SK-N-SH (cell line): ENCODE results near the gene NRP2. TPM values are rescaled to one million over a fixed set of nuclear protein-coding genes. Genes with fewer than 3 reads are reported as not detected.

Source experiments
- CTCF ChIA-PET: fragments of 300-600, 350-600 bp; formaldehyde crosslinking; extraction: SDS; loops from one replicate; lab custom pipeline; 2021; lab: Yijun Ruan, JAX
- POLR2A ChIA-PET: fragments of 350-600 bp; sonication (Branson Sonifier 250); formaldehyde crosslinking; extraction: SDS; loops from one replicate; lab custom pipeline; 2020; ENCODE audit warnings: antibody characterized with exemption, inconsistent platforms; lab: Yijun Ruan, JAX
- DNase-seq: peaks from one replicate; pipeline ENCODE4 v3.0.0; 2012
- H2AFZ ChIP-seq: fragments of 200-600 bp; sonication (generic); 2 replicates; pipeline ENCODE4 v1.8.1; 2016; ENCODE audit warnings: antibody characterized with exemption, mild to moderate bottlenecking, low read depth
- H3F3A ChIP-seq: fragments of 200-600 bp; sonication (generic); replicated peaks from 2 replicates; pipeline ENCODE3; 2016; ENCODE audit warnings: antibody characterized with exemption, mild to moderate bottlenecking; ENCODE audit not compliant: insufficient read depth
- H3K27ac ChIP-seq, 2 experiments: fragments of 200-500 bp in 1 of 2; fragments of 200-600 bp in 1 of 2; sonication (Bioruptor generic) in 1 of 2; sonication (generic), shearing (Covaris generic) in 1 of 2; 2 replicates each; pipeline versions ENCODE4 v1.5.1 to v1.6.1; 2014 to 2016; ENCODE audit warnings: low read depth in 2 of 2, inconsistent platforms in 1 of 2, low read length in 1 of 2, mild to moderate bottlenecking in 1 of 2, mixed read lengths in 1 of 2
- H3K27me3 ChIP-seq: fragments of 200-600 bp; sonication (generic), shearing (Covaris generic); 2 replicates; pipeline ENCODE4 v1.6.1; 2016; ENCODE audit warnings: mixed run types; ENCODE audit not compliant: insufficient read depth
- H3K36me3 ChIP-seq, 2 experiments: fragments of 200-500 bp in 1 of 2; fragments of 200-600 bp in 1 of 2; sonication (Bioruptor generic) in 1 of 2; sonication (generic) in 1 of 2; replicated peaks in 1 of 2; 2 replicates each; pipeline versions ENCODE3 to v1.5.1; 2014 to 2016; ENCODE audit warnings: low read length in 1 of 2, mild to moderate bottlenecking in 1 of 2; ENCODE audit not compliant: insufficient read depth in 2 of 2, control insufficient read depth in 1 of 2
- H3K4me1 ChIP-seq, 2 experiments: fragments of 200-500 bp in 1 of 2; fragments of 200-600 bp in 1 of 2; sonication (Bioruptor generic) in 1 of 2; sonication (generic), shearing (Covaris generic) in 1 of 2; 2 replicates each; pipeline versions ENCODE4 v1.5.1 to v1.6.1; 2014 to 2016; ENCODE audit warnings: low read depth in 1 of 2, low read length in 1 of 2, mixed run types in 1 of 2; ENCODE audit not compliant: insufficient read depth in 2 of 2, control insufficient read depth in 1 of 2
- H3K4me2 ChIP-seq: fragments of 200-600 bp; sonication (generic), shearing (Covaris generic); 2 replicates; pipeline ENCODE4 v1.6.1; 2017; ENCODE audit warnings: mixed run types
- H3K4me3 ChIP-seq, 2 experiments: fragments of 200-500 bp in 1 of 2; fragments of 200-600 bp in 1 of 2; sonication (Bioruptor generic) in 1 of 2; sonication (generic), shearing (Covaris generic) in 1 of 2; 2 replicates each; pipeline versions ENCODE4 v1.5.1 to v1.8.1; 2014 to 2016; ENCODE audit warnings: low read depth in 2 of 2, inconsistent platforms in 1 of 2, low read length in 1 of 2, mild to moderate bottlenecking in 1 of 2, mixed read lengths in 1 of 2, moderate library complexity in 1 of 2
- H3K79me2 ChIP-seq: fragments of 200-600 bp; sonication (generic); 2 replicates; pipeline ENCODE4 v1.8.1; 2017; ENCODE audit warnings: mild to moderate bottlenecking; ENCODE audit not compliant: insufficient read depth
- H3K9ac ChIP-seq: fragments of 200-600 bp; sonication (generic); 2 replicates; pipeline ENCODE4 v1.6.1; 2017; ENCODE audit warnings: mixed run types
- H3K9me2 ChIP-seq: fragments of 200-600 bp; sonication (generic); 2 replicates; pipeline ENCODE4 v1.6.1; 2017; ENCODE audit warnings: mixed run types
- H3K9me3 ChIP-seq: fragments of 200-600 bp; sonication (generic); 2 replicates; pipeline ENCODE4 v1.6.1; 2017; ENCODE audit warnings: mixed run types, mild to moderate bottlenecking, moderate library complexity
- H4K20me1 ChIP-seq: fragments of 200-600 bp; sonication (generic); 2 replicates; pipeline ENCODE4 v1.6.1; 2017; ENCODE audit warnings: mild to moderate bottlenecking, mixed run types; ENCODE audit not compliant: insufficient read depth
- CHD2 ChIP-seq: fragments of 150-350 bp; IDR thresholded peaks from 2 replicates; pipeline ENCODE4 v1.6.1; 2018; ENCODE audit warnings: low read length; ENCODE audit not compliant: partially characterized antibody
- CTCF ChIP-seq: fragments of 200-600 bp; sonication (generic); IDR thresholded peaks from 2 replicates; pipeline ENCODE4 v1.6.1; 2017; ENCODE audit warnings: antibody characterized with exemption, mild to moderate bottlenecking, moderate library complexity
- EP300 ChIP-seq, 2 experiments: IDR thresholded peaks; 2 replicates each; pipeline versions ENCODE4 v1.4.0 to v1.6.1; 2012; ENCODE audit warnings: borderline replicate concordance in 1 of 2, low read depth in 1 of 2, low read length in 1 of 2
- GABPA ChIP-seq: IDR thresholded peaks from 2 replicates; pipeline ENCODE4 v1.4.0; 2012; ENCODE audit warnings: low read depth, mild to moderate bottlenecking
- IRF3 ChIP-seq: fragments of 150-350 bp; IDR thresholded peaks from 2 replicates; pipeline ENCODE4 v1.6.1; 2016; ENCODE audit warnings: mild to moderate bottlenecking, low read depth, low read length
- JUND ChIP-seq: IDR thresholded peaks from 2 replicates; pipeline ENCODE4 v1.4.0; 2012
- MXI1 ChIP-seq: IDR thresholded peaks from 2 replicates; pipeline ENCODE4 v1.6.1; 2012; ENCODE audit warnings: mild to moderate bottlenecking, low read depth, low read length, improper control_type of control experiment
- RAD21 ChIP-seq: IDR thresholded peaks from 2 replicates; pipeline ENCODE4 v1.6.1; 2012; ENCODE audit warnings: mild to moderate bottlenecking, low read length
- REST ChIP-seq: IDR thresholded peaks from 2 replicates; pipeline ENCODE4 v1.6.1; 2012; ENCODE audit warnings: mild to moderate bottlenecking, low read depth, low read length, moderate library complexity
- RXRA ChIP-seq: IDR thresholded peaks from 2 replicates; pipeline ENCODE4 v1.4.0; 2012; ENCODE audit warnings: low read depth, mild to moderate bottlenecking, borderline replicate concordance
- SIN3A ChIP-seq: IDR thresholded peaks from 2 replicates; pipeline ENCODE4 v1.6.1; 2012; ENCODE audit warnings: low read depth, mild to moderate bottlenecking, low read length, moderate library complexity, borderline replicate concordance
- USF1 ChIP-seq: IDR thresholded peaks from 2 replicates; pipeline ENCODE4 v1.4.0; 2012; ENCODE audit warnings: low read depth, borderline replicate concordance
- USF2 ChIP-seq: fragments of 150-350 bp; IDR thresholded peaks from 2 replicates; pipeline ENCODE4 v1.6.1; 2017; ENCODE audit warnings: antibody characterized with exemption, low read length, low read depth, borderline replicate concordance
- WGBS: methylation state at CpG from one replicate; pipeline ENCODE4 v1.1.6; 2017; ENCODE audit warnings: low lambda C conversion rate; 5-methylcytosine and 5-hydroxymethylcytosine counted together
- polyA plus RNA-seq, 3 experiments: library from polyadenylated mRNA; depleted of rRNA; stranded (reverse); fragments of >200 nt; gene quantifications; 2 replicates each; pipeline ENCODE4 v1.2.3, GENCODE V29; 2012

NRP2 gene
- polyA plus RNA-seq, 1 of the 3 experiments (the other 2 are of a cell fraction): 68.8 TPM

GRCh38 chr2:205758500-205758899 lies 76.2 kb downstream of the NRP2 start:
- no peaks in the 10 kb centered on the region for H3K9me2 ChIP-seq
- no peak overlapping the region; a peak in 1 of 4 replicates for H3K27ac ChIP-seq
- DNase-seq: no peak
- POLR2A ChIA-PET: interaction anchor here (0.9 kb wide), 1 partner anchor 94 kb away, joined by 3 read pairs; no protein-coding TSS in a partner anchor
- no peaks in the 10 kb centered on the region for H3K27me3 ChIP-seq
- peak overlapping the region; percentile 14 for H3K4me2 ChIP-seq
- H2AFZ ChIP-seq: no peak overlapping the region
- H3K9me3 ChIP-seq: no peaks in the 10 kb centered on the region
- H4K20me1 ChIP-seq: no peaks in the 10 kb centered on the region
- no peaks in the 10 kb centered on the region for H3K79me2 ChIP-seq
- H3K4me1 ChIP-seq: peaks cover 8 to 22% of the 10 kb centered on the region in 2 experiments; a peak in 3 of 4 replicates
- no peak overlapping the region for H3K9ac ChIP-seq
- CTCF ChIA-PET: interaction anchor here (0.7 to 0.9 kb wide), 3 partner anchors 9 to 166 kb away, joined by 3 read pairs; no protein-coding TSS in a partner anchor
- TF ChIP-seq SIN3A: no peak
- TF ChIP-seq CTCF: no peak
- TF ChIP-seq MXI1: no peak
- TF ChIP-seq JUND: no peak
- no peak for TF ChIP-seq USF1
- no peak for TF ChIP-seq USF2
- no peak for TF ChIP-seq REST
- no peak for TF ChIP-seq RXRA
- no peak for TF ChIP-seq RAD21
- TF ChIP-seq EP300 (IDR thresholded peaks at IDR 0.05; ENCODE audit: borderline replicate concordance in 1 of 2, low read depth in 1 of 2, low read length in 1 of 2): no peak
- TF ChIP-seq CHD2: no peak
- TF ChIP-seq GABPA: no peak
- no peak for TF ChIP-seq IRF3
- peaks cover 10% of the 10 kb centered on the region for H3F3A ChIP-seq
- WGBS: 97% methylated on average over 5 of the region's 5 CpGs
- no peak overlapping the region for H3K4me3 ChIP-seq
- peaks cover 17 to 26% of the 10 kb centered on the region in 2 experiments for H3K36me3 ChIP-seq
